H1 (cell line): Measurements from ENCODE around the gene ASPRV1. TPM values are rescaled to one million over a fixed set of nuclear protein-coding genes. Genes with fewer than 3 reads are reported as not detected.

ENCODE experiments used
- JUND ChIP-seq: IDR thresholded peaks from 2 replicates; pipeline ENCODE4 v1.6.1; 2011; ENCODE audit warnings: mild to moderate bottlenecking, improper control_type of control experiment, low read length
- RFX5 ChIP-seq: IDR thresholded peaks from 2 replicates; pipeline ENCODE4 v1.6.1; 2011; ENCODE audit warnings: low read depth, low read length, improper control_type of control experiment, borderline replicate concordance
- ZNF274 ChIP-seq: IDR thresholded peaks from 2 replicates; pipeline ENCODE4 v1.7.0; 2012; ENCODE audit warnings: low read length, borderline replicate concordance; ENCODE audit errors: extremely low read depth
- polyA plus RNA-seq, 7 experiments: library from polyadenylated mRNA; depleted of rRNA in 3 of 7; stranded (reverse) in 5 of 7; unstranded in 2 of 7; fragments of >200 nt in 5 of 7; fragments of 200-250 nt in 2 of 7; gene quantifications; 1 replicate in 5 of 7; 2 replicates in 1 of 7; 4 replicates in 1 of 7; pipeline versions ENCODE4 v1.2.1 to v1.2.3, GENCODE V29; 2011 to 2013; ENCODE audit warnings: missing spikeins in 2 of 7, mixed read lengths in 2 of 7
- total RNA-seq: library from RNA; stranded (reverse); fragmentation: NEBNext Ultra II Directional; extraction: Animal tissue kit (Norgen Biotek cat#: 25700); gene quantifications from 2 replicates; pipeline ENCODE4 v1.2.1, GENCODE V29; 2021

The ASPRV1 gene
- total and polyA plus RNA-seq, 2 of the 8 experiments (the other 6 are each of a cell fraction or from before 2014, with no cell fraction given), result 0.59 to 0.95 TPM

GRCh38 chr2:69935011-69935410, 26.4 kb downstream of the ASPRV1 start (continued):
- TF ChIP-seq RFX5 (no peak), ZNF274 (no peak), JUND (no peak)
